Activated T-cell treated with anti-CD3 and anti-CD28 coated beads, Interleukin-2, amount 50 U/mL, for 1 hour (primary cell): ENCODE measurements around the gene MAN1A2.

Experiments
- DNase-seq: peaks from one replicate; pipeline ENCODE4 v3.0.0-alpha.2; 2020

MAN1A2 gene

GRCh38 chr1:117561551-117561950, 194.3 kb downstream of the MAN1A2 start:
- no peak for DNase-seq

DNA sequence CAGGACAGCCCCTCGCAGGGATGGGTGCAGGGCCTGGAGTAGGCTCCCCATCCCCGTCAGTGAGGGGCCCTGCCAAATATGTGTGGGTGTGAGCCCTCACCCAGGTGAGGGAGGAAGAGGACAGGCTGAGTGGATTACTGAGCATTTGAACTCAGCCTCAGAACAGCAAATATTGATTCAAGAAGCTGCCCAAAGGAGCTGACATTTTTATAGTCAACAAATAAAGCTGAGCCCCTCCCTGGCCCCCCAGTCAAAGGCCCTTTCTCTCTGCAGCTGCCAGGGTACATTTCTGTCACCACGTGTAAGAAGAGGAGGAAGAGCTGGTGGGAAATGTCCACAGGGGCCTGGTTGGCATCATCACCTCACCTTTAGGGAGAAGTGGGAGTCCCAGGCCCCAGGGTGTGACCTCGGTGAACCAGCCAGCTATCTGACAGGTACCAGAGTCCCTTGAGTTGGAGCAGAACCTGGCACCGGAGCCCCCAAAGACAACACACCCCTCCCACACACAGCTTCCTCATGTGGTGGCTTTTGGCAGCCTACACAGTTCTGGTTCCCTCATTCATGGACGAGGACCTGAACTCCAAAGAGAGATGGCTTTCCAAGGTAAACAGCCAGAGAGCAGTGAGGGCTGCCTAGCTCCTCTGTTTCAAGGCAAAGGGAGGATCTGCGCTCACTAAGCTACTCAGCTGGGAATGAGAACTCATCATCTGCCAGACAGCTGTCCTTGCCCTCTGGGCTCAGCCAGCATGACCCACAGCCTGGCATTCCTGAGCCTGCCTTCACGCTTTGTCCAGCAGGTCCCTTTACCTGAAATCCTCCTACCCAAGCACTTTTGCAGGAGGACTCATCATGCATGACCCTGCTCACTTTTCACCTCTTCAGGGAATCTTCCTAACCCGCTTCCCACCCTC, 195.6 kb downstream of the MAN1A2 start:
- no peak for DNase-seq

GRCh38 chr1:117563492-117563875, 196.2 kb downstream of the MAN1A2 start:
- no peak for DNase-seq

DNA sequence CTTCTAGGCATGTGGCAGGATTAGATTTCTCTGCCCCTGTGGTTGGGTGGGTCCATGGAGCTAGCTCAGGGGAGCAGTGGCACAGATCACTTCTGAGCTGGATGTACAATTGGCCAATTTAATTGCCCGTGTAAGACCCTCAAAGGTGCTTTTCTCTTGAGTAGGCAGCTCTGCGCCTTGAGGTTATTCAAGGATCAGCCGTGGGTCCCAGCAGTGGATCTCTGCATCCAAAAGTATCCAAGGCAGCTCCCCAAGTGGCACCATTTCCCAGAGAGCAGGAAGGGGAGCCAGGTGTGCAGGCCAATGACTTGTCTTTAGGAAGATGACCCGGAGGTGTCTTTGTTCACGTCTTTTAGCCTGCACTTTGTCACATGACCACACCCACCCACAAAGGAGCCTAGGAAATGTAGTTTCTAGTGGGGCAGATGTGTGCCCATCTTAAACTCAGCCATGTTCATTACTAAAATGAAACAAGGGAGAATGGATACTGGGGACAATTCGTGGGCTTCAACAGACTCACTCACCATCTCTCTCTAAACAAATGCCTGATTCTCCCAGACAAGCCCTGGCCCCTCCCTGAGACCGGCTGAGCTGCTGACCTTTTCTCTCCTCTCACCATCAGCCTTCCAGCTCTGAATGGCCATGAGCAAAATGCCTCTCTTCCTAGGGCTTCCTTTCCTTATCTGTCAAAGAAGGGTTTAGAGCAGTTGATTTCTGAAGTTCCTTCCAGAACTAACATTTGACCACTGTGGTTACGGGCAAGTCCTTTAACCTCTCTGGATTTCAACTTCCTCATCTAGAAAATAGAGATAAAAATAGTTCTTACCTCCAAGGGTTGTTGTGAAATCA, 197.2 kb downstream of the MAN1A2 start:
- DNase-seq, result no peak

DNA sequence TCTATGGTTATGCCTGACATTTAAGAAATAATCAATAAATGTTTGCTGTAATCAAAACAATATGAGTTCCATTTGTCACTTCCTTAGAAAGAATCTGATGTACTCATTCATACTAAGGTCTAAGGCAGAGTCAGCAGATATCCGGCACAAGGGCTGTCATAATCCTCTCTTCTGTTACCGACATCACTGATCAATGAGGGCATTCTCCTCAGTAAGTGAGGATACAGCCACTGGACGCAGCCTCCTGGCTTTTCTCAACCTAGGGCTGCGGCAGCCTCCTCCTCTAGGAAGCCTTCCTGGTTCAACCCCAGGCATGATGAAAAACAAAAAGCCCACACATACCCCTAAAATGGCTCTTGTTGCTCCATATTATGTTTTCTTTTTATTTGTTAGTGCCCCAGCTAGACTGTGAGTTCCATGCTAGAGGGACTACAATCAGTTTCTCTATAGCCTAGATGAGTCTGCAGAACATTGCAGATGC, 197.9 kb downstream of the MAN1A2 start:
- DNase-seq, result no peak

DNA sequence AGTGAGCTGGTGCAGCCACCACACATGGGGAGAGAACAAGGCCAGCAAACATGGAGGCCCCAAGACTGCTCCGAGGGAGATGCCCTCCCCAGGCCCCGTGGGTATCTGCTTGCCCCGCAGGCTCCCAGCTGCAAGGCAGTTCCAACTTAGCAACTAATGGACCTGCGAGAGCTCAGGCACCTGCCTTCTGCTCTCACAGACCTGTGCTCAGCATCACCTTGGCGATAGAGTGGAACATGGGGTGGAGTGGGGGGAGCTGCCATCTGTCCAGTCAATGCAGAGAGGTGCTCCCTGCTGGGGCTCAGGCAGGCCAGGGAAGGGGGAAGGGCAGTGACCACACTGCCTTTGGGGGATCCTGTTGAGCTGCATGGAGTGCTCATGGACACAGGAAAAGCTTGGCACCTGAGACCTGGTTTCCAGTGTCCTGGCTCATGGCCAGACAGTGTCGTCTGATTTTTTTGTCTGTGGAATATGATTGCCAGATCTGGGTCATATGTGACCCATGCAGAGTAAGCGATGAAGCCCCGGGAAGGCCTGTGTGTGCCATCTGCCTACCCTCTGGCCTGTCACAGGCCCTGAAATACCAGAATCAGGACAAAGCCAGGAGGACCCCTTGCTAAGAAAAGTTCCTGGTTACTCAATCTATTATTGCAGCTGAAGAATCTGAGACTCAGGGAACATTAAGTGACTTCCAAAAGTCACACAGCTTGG, 198.7 kb downstream of the MAN1A2 start:
- no peak for DNase-seq

DNA sequence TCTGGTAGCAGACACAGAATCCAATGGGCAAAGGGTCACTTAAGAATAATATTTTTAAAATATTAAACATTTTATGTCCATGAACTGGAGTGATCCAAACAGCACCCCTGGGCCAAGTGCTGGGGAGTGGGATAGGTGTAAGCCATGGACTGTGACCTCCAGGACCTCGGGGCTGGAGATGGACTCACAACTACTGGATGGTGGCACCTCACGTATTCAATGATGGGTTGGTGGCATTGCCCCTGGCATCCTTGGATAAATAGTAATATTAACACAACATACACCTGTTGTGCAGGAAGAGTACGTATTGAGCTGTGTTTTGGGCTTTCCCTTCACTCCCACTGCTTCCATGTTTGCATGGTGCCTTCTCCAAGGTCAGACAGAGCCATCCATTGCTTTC, 199.3 kb downstream of the MAN1A2 start:
- no peak for DNase-seq

- no peak for DNase-seq
Observed at GRCh38 chr1:117567435-117567834, 200.2 kb downstream of the MAN1A2 start.

GRCh38 chr1:117567976-117568375, 200.7 kb downstream of the MAN1A2 start:
- DNase-seq, result no peak

DNA sequence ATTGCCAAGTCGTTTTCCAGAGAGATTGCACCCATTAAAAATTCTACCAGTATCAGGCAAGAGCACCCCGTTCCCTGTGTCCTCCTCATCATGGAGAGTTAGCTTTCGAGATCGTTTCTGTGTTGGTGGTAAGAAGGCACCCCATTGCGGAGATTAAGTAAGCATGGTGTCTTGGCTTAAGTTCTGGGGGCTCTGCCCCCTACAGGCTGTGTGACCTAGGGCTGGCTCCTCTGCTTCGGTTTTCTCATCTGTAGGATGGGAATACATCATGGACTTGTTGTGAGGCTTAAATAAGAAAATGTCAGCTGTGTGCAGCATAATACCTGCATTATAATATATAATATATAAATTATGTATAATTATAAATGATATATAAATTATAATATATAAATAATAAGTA, 201.8 kb downstream of the MAN1A2 start:
- DNase-seq, result no peak

DNA sequence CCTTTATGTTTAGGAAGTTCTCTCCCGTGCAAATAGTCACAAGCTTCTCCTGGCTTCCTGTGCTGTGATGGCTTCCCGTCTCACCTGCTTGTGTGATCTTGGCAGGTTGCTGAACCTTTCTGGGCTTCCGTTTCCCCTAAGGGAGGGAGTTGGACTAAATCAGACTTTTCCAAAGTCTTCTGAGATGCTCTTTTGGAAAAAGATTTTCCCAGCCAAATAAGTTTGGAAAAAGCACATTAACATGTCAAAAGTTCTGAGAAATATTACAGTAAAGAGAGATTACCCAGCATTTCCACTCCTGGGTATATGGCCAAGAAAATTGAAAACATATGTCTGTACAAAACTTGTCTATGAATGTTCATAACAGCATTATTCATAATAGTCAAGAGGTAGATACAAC, 202.6 kb downstream of the MAN1A2 start:
- no peak for DNase-seq

DNA sequence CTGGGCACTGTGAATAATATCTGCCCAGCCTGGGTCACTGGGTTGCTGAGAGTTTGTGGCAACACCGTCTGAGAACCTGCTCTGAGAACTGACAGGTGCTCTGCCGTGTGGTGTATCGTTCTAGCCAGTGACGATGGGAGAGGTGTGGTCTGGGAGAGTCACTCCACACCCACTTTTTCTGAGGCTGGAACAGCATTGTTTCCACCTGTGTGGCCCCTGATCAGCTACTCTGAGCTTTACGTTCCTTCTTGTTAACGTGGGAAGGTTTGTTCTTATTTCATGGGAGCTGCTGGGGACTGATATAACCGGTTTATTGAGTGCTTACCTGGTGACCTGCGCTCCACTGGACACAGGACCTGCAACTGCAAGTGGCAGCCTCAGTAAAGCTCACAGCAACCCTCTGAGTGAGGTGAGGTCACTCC, 203.8 kb downstream of the MAN1A2 start:
- DNase-seq, result no peak

- no peak for DNase-seq
Observed at GRCh38 chr1:117571496-117571895, 204.2 kb downstream of the MAN1A2 start.

DNA sequence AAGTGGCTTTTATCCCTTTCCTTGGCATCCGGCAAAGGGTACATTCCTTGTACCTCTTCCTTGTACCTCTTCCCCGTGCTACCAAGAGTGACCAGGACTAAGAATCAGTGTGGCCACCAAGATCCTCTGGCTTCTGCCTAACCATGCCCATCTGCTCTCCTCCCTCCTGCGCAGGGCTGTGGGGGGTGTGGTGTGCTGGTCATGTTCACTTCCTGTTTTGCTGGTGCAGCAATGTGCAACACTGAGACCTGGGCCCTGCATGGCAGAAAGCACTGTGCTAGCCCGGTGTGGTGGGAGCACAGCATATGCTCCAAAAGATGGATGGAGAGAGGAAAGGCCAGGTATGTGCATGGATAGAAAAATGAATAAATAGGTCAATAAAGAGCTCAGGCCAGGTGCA, 205.3 kb downstream of the MAN1A2 start:
- peak; percentile 29 for DNase-seq

- no peak for DNase-seq
Observed at GRCh38 chr1:117573386-117574023, 206.3 kb downstream of the MAN1A2 start.

DNA sequence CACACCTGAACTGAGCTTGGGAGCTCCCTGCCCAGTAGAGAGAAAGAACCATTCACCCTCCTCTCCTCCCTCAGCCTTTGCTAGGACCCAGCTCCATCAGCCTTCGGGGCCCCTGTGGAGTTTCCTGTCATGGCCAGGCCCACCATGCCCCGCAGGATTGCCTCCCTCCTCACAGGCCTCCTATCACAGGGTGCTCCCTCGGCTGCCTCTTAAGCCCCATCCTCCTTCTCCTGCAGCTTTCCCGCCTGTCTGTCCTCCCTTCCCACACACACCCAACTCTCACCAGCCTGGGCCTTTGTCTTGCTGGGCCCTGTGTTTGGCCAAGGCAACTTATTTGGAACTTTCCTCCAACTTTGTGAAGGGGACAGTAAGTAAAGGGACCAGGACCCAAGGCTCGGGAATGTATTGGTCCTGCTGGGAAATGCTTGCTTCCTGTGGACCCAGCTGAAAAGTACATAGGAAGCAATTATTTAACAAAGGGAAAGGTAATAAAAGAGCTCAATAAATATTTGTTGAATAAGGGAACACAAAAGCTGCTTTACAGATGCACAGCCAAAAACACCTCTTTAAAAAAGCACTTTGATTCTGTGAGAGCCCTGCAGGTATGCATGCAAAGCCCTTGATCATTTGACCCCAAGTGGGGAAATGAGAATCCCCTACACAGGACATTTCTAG, 207.0 kb downstream of the MAN1A2 start:
- DNase-seq, result no peak

GRCh38 chr1:117575586-117576225, 208.5 kb downstream of the MAN1A2 start:
- no peak for DNase-seq

DNA sequence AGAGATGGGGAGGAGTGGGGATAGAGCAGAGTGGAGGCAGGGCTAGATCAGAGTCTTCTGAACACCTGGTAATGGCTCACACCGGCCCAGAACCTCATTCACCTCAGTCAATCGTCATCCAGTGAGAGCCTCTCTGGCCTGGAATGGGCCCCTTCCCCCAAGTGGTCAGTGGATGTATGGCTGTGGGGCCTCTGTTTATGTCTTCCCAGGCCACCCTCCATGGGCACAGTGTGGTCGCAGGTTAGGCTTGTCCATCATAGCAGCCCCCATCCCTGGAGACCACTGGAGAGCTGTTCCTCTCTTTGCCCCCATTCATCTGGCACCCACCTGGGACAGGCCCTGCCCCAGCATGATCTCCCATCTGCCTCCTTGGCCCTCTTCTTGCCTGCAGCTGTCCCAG, 209.0 kb downstream of the MAN1A2 start:
- DNase-seq, result no peak

- no peak for DNase-seq
Observed at GRCh38 chr1:117577191-117577885, 210.1 kb downstream of the MAN1A2 start.

GRCh38 chr1:117578466-117578865, 211.2 kb downstream of the MAN1A2 start:
- DNase-seq, result no peak
